H1 (cell line): ENCODE results near the gene AFF4. TPM values are rescaled to one million over a fixed set of nuclear protein-coding genes. Genes with fewer than 3 reads are reported as not detected.

ENCODE experiments used
- CTCF ChIA-PET: fragments of 300-600 bp; sonication (Branson Sonifier 250); formaldehyde crosslinking; loops from one replicate; lab custom pipeline; 2021; ENCODE audit not compliant: partially characterized antibody; lab: Charles Lee
- POLR2A ChIA-PET: fragments of 300-600 bp; sonication (Branson Sonifier 250); formaldehyde crosslinking; loops from one replicate; lab custom pipeline; 2021; ENCODE audit warnings: inconsistent platforms; ENCODE audit not compliant: partially characterized antibody; lab: Charles Lee
- DNase-seq, 2 experiments: peaks; one replicate each; pipeline versions ENCODE4 v3.0.0 to v3.0.0-alpha.2; 2010 to 2022; ENCODE audit warnings: low spot score in 2 of 2, low read depth in 1 of 2, mixed read lengths in 1 of 2
- FAIRE-seq: peaks from 2 replicates; lab custom pipeline; 2011; peaks lifted over from hg19 to GRCh38; lab: Jason Lieb, UNC
- H2AFZ ChIP-seq: 2 replicates; pipeline ENCODE4 v1.8.1; 2012; ENCODE audit warnings: low read length, inconsistent platforms
- H2AK5ac ChIP-seq: 2 replicates; pipeline ENCODE4 v1.6.1; 2013; ENCODE audit warnings: low read depth, low read length
- H2BK120ac ChIP-seq: replicated peaks from 2 replicates; pipeline ENCODE3; 2013; ENCODE audit warnings: low read depth, low read length, inconsistent platforms
- H2BK12ac ChIP-seq: 2 replicates; pipeline ENCODE4 v1.6.1; 2013; ENCODE audit warnings: low read depth, low read length
- H2BK15ac ChIP-seq: 2 replicates; pipeline ENCODE4 v1.6.1; 2013; ENCODE audit warnings: low read length
- H2BK20ac ChIP-seq: 2 replicates; pipeline ENCODE4 v1.6.1; 2013; ENCODE audit warnings: low read length
- H2BK5ac ChIP-seq: 2 replicates; pipeline ENCODE4 v1.6.1; 2013; ENCODE audit warnings: low read depth, low read length
- H3K14ac ChIP-seq: 2 replicates; pipeline ENCODE4 v1.6.1; 2013; ENCODE audit warnings: inconsistent platforms; ENCODE audit not compliant: insufficient read length
- H3K18ac ChIP-seq: 2 replicates; pipeline ENCODE4 v1.6.1; 2013; ENCODE audit warnings: low read length; ENCODE audit errors: extremely low read depth
- H3K23ac ChIP-seq: 2 replicates; pipeline ENCODE4 v1.6.1; 2013; ENCODE audit warnings: inconsistent platforms; ENCODE audit not compliant: insufficient read length
- H3K23me2 ChIP-seq: 2 replicates; pipeline ENCODE4 v1.6.1; 2013; ENCODE audit warnings: low read depth, low read length
- H3K27ac ChIP-seq: 2 replicates; pipeline ENCODE4 v1.6.1; 2011; ENCODE audit warnings: low read depth, low read length, inconsistent platforms
- H3K27me3 ChIP-seq, 4 experiments: replicated peaks in 1 of 4; 1 replicate in 1 of 4; 2 replicates in 3 of 4; pipeline versions ENCODE4 v1.6.1 to v1.8.1; 2011 to 2013; ENCODE audit warnings: low read length in 3 of 4, mild to moderate bottlenecking in 3 of 4, inconsistent platforms in 2 of 4, mixed read lengths in 2 of 4, moderate library complexity in 1 of 4; ENCODE audit not compliant: control insufficient read depth in 3 of 4, insufficient read depth in 3 of 4; ENCODE audit errors: extremely low read depth in 1 of 4
- H3K36me3 ChIP-seq, 4 experiments: 2 replicates each; pipeline versions ENCODE4 v1.6.1 to v1.8.1; 2011 to 2013; ENCODE audit warnings: mild to moderate bottlenecking in 4 of 4, low read length in 3 of 4, moderate library complexity in 2 of 4, control low read depth in 1 of 4, inconsistent platforms in 1 of 4; ENCODE audit not compliant: insufficient read depth in 4 of 4, control insufficient read depth in 2 of 4
- H3K4ac ChIP-seq: replicated peaks from 2 replicates; pipeline ENCODE3; 2013; ENCODE audit warnings: low read length, low read depth, mixed read lengths, inconsistent platforms; ENCODE audit not compliant: insufficient read length
- H3K4me1 ChIP-seq, 4 experiments: replicated peaks in 1 of 4; 1 replicate in 1 of 4; 2 replicates in 3 of 4; pipeline versions ENCODE4 v1.6.1 to v1.8.1; 2011 to 2013; ENCODE audit warnings: low read length in 3 of 4, inconsistent platforms in 2 of 4, mixed read lengths in 1 of 4; ENCODE audit not compliant: insufficient read depth in 4 of 4, control insufficient read depth in 3 of 4
- H3K4me2 ChIP-seq, 2 experiments: 2 replicates each; pipeline versions ENCODE4 v1.6.1 to v1.8.1; 2011 to 2013; ENCODE audit warnings: low read depth in 2 of 2, low read length in 2 of 2, control low read depth in 1 of 2, inconsistent platforms in 1 of 2, mild to moderate bottlenecking in 1 of 2; ENCODE audit not compliant: insufficient read depth in 1 of 2
- H3K4me3 ChIP-seq, 4 experiments: fragments of 200-600, 300-600 bp in 1 of 4; sonication (generic), shearing (Covaris generic), sonication (Bioruptor Twin) in 1 of 4; 2 replicates each; pipeline versions ENCODE4 v1.5.1 to v1.8.1; 2011 to 2016; ENCODE audit warnings: low read length in 4 of 4, low read depth in 3 of 4, control low read depth in 2 of 4, inconsistent platforms in 2 of 4, mild to moderate bottlenecking in 2 of 4, mixed read lengths in 1 of 4, moderate library complexity in 1 of 4; ENCODE audit not compliant: insufficient read depth in 2 of 4; ENCODE audit errors: extremely low read depth in 1 of 4
- H3K56ac ChIP-seq: replicated peaks from 2 replicates; pipeline ENCODE3; 2013; ENCODE audit warnings: low read depth, mild to moderate bottlenecking, mixed read lengths, low read length, inconsistent platforms; ENCODE audit not compliant: insufficient read length
- H3K79me1 ChIP-seq: 2 replicates; pipeline ENCODE4 v1.6.1; 2013; ENCODE audit warnings: low read depth, low read length, control low read depth
- H3K79me2 ChIP-seq, 2 experiments: 2 replicates each; pipeline versions ENCODE4 v1.6.1 to v1.8.1; 2012 to 2013; ENCODE audit warnings: low read length in 2 of 2, mild to moderate bottlenecking in 2 of 2, inconsistent platforms in 1 of 2; ENCODE audit not compliant: insufficient read depth in 2 of 2, control insufficient read depth in 1 of 2
- H3K9ac ChIP-seq, 4 experiments: replicated peaks in 1 of 4; 1 replicate in 1 of 4; 2 replicates in 3 of 4; pipeline versions ENCODE4 v1.6.1 to v1.8.1; 2011 to 2013; ENCODE audit warnings: low read depth in 3 of 4, low read length in 3 of 4, control low read depth in 2 of 4, mild to moderate bottlenecking in 2 of 4, moderate library complexity in 2 of 4, inconsistent platforms in 1 of 4; ENCODE audit errors: extremely low read depth in 1 of 4
- H3K9me3 ChIP-seq, 2 experiments: 2 replicates each; pipeline versions ENCODE4 v1.6.1 to v1.8.1; 2012 to 2013; ENCODE audit warnings: mild to moderate bottlenecking in 2 of 2, moderate library complexity in 2 of 2, control low read depth in 1 of 2, inconsistent platforms in 1 of 2, low read depth in 1 of 2, low read length in 1 of 2, mixed read lengths in 1 of 2; ENCODE audit not compliant: insufficient read depth in 2 of 2
- H4K20me1 ChIP-seq, 2 experiments: replicated peaks in 1 of 2; 2 replicates each; pipeline versions ENCODE3 to v1.8.1; 2011 to 2013; ENCODE audit warnings: inconsistent platforms in 2 of 2, low read length in 2 of 2, mild to moderate bottlenecking in 1 of 2; ENCODE audit not compliant: insufficient read depth in 2 of 2, control insufficient read depth in 1 of 2
- H4K5ac ChIP-seq: 2 replicates; pipeline ENCODE4 v1.6.1; 2013; ENCODE audit warnings: low read length, low read depth, mixed read lengths, inconsistent platforms; ENCODE audit not compliant: insufficient read length
- H4K8ac ChIP-seq: 2 replicates; pipeline ENCODE4 v1.8.0; 2013; ENCODE audit warnings: mild to moderate bottlenecking, moderate library complexity, low read length, inconsistent platforms; ENCODE audit not compliant: insufficient read depth; ENCODE audit errors: extremely low read depth
- H4K91ac ChIP-seq: replicated peaks from 2 replicates; pipeline ENCODE3; 2013; ENCODE audit warnings: low read length, mixed read lengths, inconsistent platforms; ENCODE audit not compliant: insufficient read length
- CTCF ChIP-seq, 3 experiments: IDR thresholded peaks; 1 replicate in 2 of 3; 2 replicates in 1 of 3; pipeline versions ENCODE4 v1.5.1 to v1.6.1; 2011; ENCODE audit warnings: low read length in 3 of 3, mild to moderate bottlenecking in 3 of 3, inconsistent platforms in 2 of 3, low read depth in 1 of 3, moderate library complexity in 1 of 3; ENCODE audit not compliant: insufficient read depth in 1 of 3; ENCODE audit errors: control extremely low read depth in 1 of 3
- EZH2 ChIP-seq: fragments of 200-600 bp; sonication (generic); IDR thresholded peaks from 2 replicates; pipeline ENCODE4 v1.7.1; 2012; ENCODE audit warnings: low read depth, mild to moderate bottlenecking, moderate library complexity, low read length, inconsistent platforms; ENCODE audit not compliant: severe bottlenecking
- MAX ChIP-seq: IDR thresholded peaks from 2 replicates; pipeline ENCODE4 v1.6.1; 2012; ENCODE audit warnings: inconsistent platforms
- POLR2A ChIP-seq, 2 experiments: IDR thresholded peaks; 1 replicate in 1 of 2; 2 replicates in 1 of 2; pipeline ENCODE4 v1.6.1; 2011; ENCODE audit warnings: low read depth in 2 of 2, low read length in 2 of 2, mild to moderate bottlenecking in 2 of 2; ENCODE audit errors: control extremely low read depth in 1 of 2
- RAD21 ChIP-seq, 2 experiments: IDR thresholded peaks in 1 of 2; conservative IDR thresholded peaks in 1 of 2; 2 replicates each; pipeline ENCODE4 v1.6.1; 2011; ENCODE audit warnings: low read depth in 2 of 2, low read length in 2 of 2, improper control_type of control experiment in 1 of 2, inconsistent platforms in 1 of 2, mild to moderate bottlenecking in 1 of 2, moderate library complexity in 1 of 2
- RNF2 ChIP-seq: fragments of 200-900, 300-1000 bp; sonication (generic); IDR thresholded peaks from 2 replicates; pipeline ENCODE4 v1.7.1; 2016; ENCODE audit warnings: borderline replicate concordance, low read depth, mild to moderate bottlenecking, antibody characterized with exemption, low read length; ENCODE audit not compliant: poor library complexity, severe bottlenecking; ENCODE audit errors: missing control alignments
- RXRA ChIP-seq: IDR thresholded peaks from 2 replicates; pipeline ENCODE4 v1.6.1; 2011; ENCODE audit warnings: low read depth, mild to moderate bottlenecking, low read length, moderate library complexity; ENCODE audit not compliant: insufficient read depth
- SIN3A ChIP-seq, 2 experiments: IDR thresholded peaks in 1 of 2; conservative IDR thresholded peaks in 1 of 2; 2 replicates each; pipeline ENCODE4 v1.6.1; 2011 to 2012; ENCODE audit warnings: low read length in 2 of 2, improper control_type of control experiment in 1 of 2, low read depth in 1 of 2, mild to moderate bottlenecking in 1 of 2
- SUZ12 ChIP-seq: fragments of 200-600 bp; sonication (generic); IDR thresholded peaks from 2 replicates; pipeline ENCODE4 v1.6.1; 2012; ENCODE audit warnings: mild to moderate bottlenecking, inconsistent platforms, low read length, moderate library complexity, mixed read lengths
- TCF12 ChIP-seq: IDR thresholded peaks from 2 replicates; pipeline ENCODE4 v1.6.1; 2011; ENCODE audit warnings: low read depth, mild to moderate bottlenecking, low read length
- WGBS, 2 experiments: shearing (Covaris generic) in 1 of 2; methylation state at CpG; one replicate each; pipeline versions ENCODE4 v1.1.6 to v1.1.7; 2013 to 2015; ENCODE audit warnings: low lambda C conversion rate in 2 of 2, mixed read lengths in 2 of 2, inconsistent platforms in 1 of 2, low coverage in 1 of 2, missing lambda C conversion rate in 1 of 2; ENCODE audit not compliant: insufficient replicate concordance in 2 of 2, insufficient coverage in 1 of 2, insufficient read length in 1 of 2; ENCODE audit errors: extremely low coverage in 1 of 2, missing lambda C conversion rate in 1 of 2; 5-methylcytosine and 5-hydroxymethylcytosine counted together
- polyA plus RNA-seq, 7 experiments: library from polyadenylated mRNA; depleted of rRNA in 3 of 7; stranded (reverse) in 5 of 7; unstranded in 2 of 7; fragments of >200 nt in 5 of 7; fragments of 200-250 nt in 2 of 7; gene quantifications; 1 replicate in 5 of 7; 2 replicates in 1 of 7; 4 replicates in 1 of 7; pipeline versions ENCODE4 v1.2.1 to v1.2.3, GENCODE V29; 2011 to 2013; ENCODE audit warnings: missing spikeins in 2 of 7, mixed read lengths in 2 of 7
- total RNA-seq: library from RNA; stranded (reverse); fragmentation: NEBNext Ultra II Directional; extraction: Animal tissue kit (Norgen Biotek cat#: 25700); gene quantifications from 2 replicates; pipeline ENCODE4 v1.2.1, GENCODE V29; 2021

Gene AFF4
- total and polyA plus RNA-seq, 2 of the 8 experiments (the other 6 are each of a cell fraction or from before 2014, with no cell fraction given): 12.0 to 61.4 TPM

GRCh38 chr5:132850066-132850465, 113.4 kb downstream of the AFF4 start:
- Histone ChIP-seq H4K8ac (no peak overlapping the region), H2BK20ac (no peak overlapping the region), H3K9ac (no peak overlapping the region), H4K20me1 (no peaks in the 10 kb centered on the region), H2BK15ac (no peak overlapping the region), H2AK5ac (no peak overlapping the region), H3K27me3 (no peaks in the 10 kb centered on the region), H3K4me1 (peaks cover 0 to 1% (median 0%) of the 10 kb centered on the region in 4 experiments; a peak in 1 of 7 replicates), H3K27ac (no peak overlapping the region), H3K4ac (no peak overlapping the region), H2BK120ac (no peak overlapping the region), H3K14ac (no peak overlapping the region), H3K23me2 (no peaks in the 10 kb centered on the region), H3K36me3 (no peaks in the 10 kb centered on the region), H3K56ac (no peak overlapping the region), H3K4me2 (no peak overlapping the region), H3K4me3 (no peak overlapping the region), H4K5ac (no peak overlapping the region), H3K79me1 (no peaks in the 10 kb centered on the region), H3K9me3 (no peaks in the 10 kb centered on the region), H2BK12ac (no peak overlapping the region), H2BK5ac (no peak overlapping the region), H2AFZ (no peak overlapping the region), H3K23ac (no peak overlapping the region), H4K91ac (no peak overlapping the region), H3K79me2 (no peaks in the 10 kb centered on the region), H3K18ac (no peak overlapping the region)
- ChIA-PET CTCF (interaction anchor here (0.6 to 32.2 kb wide), 3 partner anchors 14 to 41 kb away, joined by 3 to 465 read pairs (median 4); partner anchors contain the start of gene SHROOM1), POLR2A (interaction anchor here (0.9 to 1.6 kb wide), 2 partner anchors 14 to 16 kb away, joined by 3 read pairs; partner anchors contain the start of genes GDF9 and UQCRQ)
- FAIRE-seq (no peak), DNase-seq (no peak)
- WGBS, 2 experiments: 84% methylated on average over 2 of the region's 2 CpGs; no CpG with 5 or more reads in 1 of the 2 experiments
- no peak for TF ChIP-seq POLR2A (IDR thresholded peaks at IDR 0.05; ENCODE audit: control extremely low read depth in 1 of 2, low read depth in 2 of 2, low read length in 2 of 2)
- TF ChIP-seq CTCF (IDR thresholded peaks at IDR 0.05; ENCODE audit: control extremely low read depth in 1 of 3, insufficient read depth in 1 of 3, low read depth in 1 of 3, low read length in 3 of 3): no peak
- TF ChIP-seq RXRA: no peak
- TF ChIP-seq RNF2: no peak
- TF ChIP-seq SUZ12: no peak
- no peak for TF ChIP-seq TCF12
- no peak for TF ChIP-seq EZH2
- no peak for TF ChIP-seq RAD21 (IDR thresholded peaks at IDR 0.05 in 1 of 2, conservative IDR thresholded peaks at IDR 0.05 in 1 of 2; ENCODE audit: low read depth in 2 of 2, low read length in 2 of 2)
- TF ChIP-seq SIN3A (conservative IDR thresholded peaks at IDR 0.05 in 1 of 2, IDR thresholded peaks at IDR 0.05 in 1 of 2; ENCODE audit: low read depth in 1 of 2, low read length in 2 of 2): no peak
- TF ChIP-seq MAX: no peak
